ENCODE data around the gene VPS37C. TPM values are rescaled to one million over a fixed set of nuclear protein-coding genes. Genes with fewer than 3 reads are reported as not detected.
"Not testable (repeated sequence)": the region's sequence is repeated elsewhere in the genome, so short reads cannot be mapped to it uniquely, and the experiment has no call there.

The VPS37C gene
- total RNA-seq = 11.9 TPM

GRCh38 chr11:61161190-61162091 lies at the start of gene VPS37C:
Gene VPS37C, minus strand, starts transcription at chr11:61161426. Its CDS starts 22,597 bp downstream, at chr11:61138829.
- DNase-seq = peak; percentile 95

DNA sequence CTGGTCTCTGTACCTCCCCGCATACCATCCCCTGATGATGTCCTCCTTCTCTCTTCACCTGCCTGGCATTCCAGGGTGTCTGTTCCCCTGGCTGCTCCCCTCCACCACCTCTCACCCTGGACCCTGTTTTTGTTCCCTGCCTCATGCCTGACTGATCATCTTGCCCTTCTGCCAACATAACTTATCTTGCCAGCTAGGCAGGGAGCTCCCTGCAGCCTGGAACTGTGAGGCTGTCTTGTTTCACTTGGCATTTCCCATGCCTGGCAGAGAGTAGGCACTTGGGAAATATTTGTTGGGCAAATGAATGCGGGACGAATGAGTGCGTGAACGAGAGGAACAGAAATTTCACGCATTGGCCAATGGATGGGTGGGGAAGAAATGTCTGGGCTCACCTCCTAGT lies 49.4 kb upstream of the VPS37C start:
- not testable (repeated sequence) for DNase-seq

DNA sequence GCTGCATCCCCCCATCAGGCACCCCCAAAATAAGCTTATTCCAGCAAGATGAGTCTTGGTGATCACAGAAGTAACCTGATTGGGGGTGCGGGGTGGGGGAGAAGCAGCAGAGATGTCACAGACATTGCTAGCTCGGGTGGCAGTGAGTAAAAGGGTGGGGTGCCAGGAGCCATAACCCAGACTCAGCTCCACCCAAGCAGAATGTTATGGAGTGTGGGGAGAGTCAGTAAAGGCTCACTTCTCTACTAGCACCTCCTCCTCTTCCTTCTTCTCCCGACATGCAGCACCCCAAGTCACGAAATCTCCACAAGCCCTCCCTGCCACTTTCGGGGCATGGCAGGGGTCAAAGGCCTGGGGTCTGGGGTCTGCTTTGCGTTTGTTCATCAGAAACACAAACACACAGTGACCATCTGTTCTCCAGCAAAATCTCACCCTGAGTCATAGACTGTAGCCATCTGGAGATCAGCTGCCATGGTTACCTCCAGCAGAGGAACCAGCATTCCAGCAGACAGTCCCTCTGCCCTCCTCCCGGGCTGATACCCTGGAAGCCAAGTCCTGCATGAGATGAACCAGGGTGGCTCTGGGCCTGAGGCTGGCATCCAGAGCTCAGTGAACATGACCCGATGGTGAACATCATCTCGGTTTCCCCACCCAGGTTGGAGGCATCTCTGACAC lies 46.5 kb upstream of the VPS37C start:
- not testable (repeated sequence) for DNase-seq

DNA sequence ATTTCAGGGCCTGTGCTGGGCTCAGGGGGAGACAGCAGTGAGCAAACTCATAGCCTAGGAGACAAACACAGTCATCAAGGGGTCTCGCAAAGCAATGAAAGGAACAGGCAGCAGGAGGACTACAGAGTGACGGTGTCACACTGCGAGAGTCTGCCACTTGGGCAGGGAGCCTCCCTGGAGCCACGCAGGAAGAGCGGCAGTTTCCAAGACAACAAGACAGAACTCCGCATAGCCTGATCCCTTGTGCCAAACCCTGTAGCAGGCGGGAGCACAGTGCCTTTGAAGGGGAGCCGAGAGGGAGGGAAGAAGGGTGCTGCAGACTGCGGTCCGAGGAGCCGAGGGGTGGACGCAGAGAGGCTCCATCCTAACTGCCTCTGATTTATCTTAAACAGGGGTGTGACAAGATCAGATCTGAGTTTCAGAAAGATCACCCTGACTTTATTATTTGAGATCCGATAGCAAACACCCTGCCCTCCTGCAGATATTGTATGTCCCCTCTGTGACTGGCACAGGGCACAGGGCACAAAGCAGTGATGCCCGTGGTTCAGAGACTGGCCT lies 43.4 kb upstream of the VPS37C start:
- not testable (repeated sequence) for DNase-seq

GRCh38 chr11:61203873-61204272 lies 42.6 kb upstream of the VPS37C start:
- DNase-seq = not testable (repeated sequence)

DNA sequence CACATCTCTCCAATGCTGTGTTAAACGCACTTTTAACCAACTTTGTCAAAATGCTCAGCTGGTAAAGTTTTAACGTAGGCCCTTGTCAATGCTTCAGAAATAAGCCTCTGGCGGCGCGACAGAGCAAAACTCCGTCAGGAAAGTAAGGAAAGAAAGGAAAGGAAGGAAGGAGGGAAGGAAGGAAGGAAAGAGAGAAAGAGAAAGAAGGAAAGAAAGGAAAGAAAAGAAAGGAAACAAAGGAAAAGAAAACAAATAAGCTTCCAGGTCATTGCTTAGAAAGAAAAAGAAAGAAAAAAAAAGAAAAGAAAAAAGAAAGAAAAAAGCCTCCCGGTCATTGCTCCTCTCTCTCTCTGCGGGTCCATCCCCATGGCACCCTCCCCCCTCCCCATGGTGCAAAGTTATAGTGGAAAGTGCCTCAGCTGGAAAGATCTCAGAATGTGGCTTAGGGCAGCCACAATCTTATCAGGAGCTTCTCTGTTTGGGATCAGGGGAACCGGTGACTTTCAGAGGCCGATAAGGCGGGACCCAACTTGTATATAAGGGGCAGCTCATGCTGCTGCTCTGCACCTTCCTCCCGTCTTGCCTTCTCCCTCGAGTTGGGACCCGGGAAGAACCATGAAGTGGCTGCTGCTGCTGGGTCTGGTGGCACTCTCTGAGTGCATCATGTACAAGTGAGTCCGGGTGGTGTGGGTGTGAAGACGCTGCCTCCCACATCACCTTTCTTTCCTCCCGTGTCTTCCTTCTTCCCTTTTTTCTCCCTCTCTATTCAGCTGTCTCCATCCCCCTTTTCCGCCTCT lies 41.9 kb upstream of the VPS37C start, which contains the start of gene PGA3:
PGA3 (plus strand) TSS at position 566 of the 797 bp plus-strand sequence; CDS start at position 616, 50 bp downstream.
- not testable (repeated sequence) for DNase-seq

DNA sequence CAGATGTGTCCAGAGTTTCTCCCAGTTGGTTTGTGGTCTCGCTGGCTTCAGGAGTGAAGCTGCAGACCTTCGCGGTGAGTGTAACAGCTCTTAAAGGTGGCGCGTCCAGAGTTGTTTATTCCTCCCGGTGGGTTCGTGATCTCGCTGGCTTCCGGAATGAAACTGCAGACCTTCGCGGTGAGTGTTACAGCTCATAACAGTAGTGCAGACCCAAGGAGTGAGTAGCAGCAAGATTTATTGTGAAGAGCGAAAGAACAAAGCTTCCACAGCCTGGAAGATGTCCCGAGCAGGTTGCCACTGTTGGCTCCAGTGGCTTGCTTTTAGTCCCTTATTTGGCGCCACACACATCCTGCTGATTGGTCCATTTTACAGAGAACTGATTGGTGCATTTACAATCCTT lies 40.2 kb upstream of the VPS37C start:
- no peak for DNase-seq

DNA sequence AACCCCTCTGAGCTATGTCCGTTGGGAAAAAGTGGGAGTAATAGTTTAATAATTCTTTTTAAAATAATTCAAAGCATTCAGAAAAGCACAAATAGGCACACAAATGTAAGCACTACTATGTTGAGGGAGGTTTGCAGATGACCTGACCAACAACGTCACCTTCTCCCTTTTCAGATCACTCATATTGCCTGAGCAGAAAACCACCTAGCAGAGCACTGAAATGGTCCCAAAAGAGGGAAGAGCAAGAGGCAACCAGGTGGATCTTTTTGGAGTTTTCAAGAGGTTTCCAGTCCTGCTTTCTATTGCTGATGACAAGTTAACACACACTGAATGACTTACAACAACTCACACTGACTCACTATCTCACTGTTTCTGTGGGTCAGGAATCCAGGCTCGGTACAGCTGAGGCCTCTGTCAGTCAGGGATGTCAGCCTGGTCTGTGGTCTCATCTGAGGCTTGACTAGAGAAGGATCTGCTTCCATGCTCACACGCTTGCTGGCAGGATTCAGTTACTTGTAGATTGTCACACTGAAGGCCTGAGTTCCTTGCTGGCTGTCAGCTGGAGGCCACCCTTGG lies 37.8 kb upstream of the VPS37C start:
- no peak for DNase-seq

DNA sequence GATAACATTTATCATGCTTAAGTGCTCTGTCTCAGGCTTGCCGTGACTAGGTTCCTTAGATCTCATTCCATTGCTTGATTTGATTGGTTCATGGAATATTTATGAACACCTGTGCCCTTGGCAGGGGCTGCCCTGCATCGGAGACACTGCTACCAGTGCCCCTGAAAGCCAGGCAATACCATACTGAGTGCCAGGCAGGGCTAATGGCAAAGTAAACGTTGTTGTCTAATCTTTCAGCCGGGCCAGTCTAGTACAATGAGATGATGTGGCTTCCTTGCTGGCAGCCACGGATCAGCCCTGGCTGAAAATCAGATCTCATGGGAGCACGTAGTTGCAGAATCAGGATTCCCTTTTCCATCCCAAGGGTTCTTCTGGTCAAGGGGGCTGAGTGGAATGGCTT lies 37.1 kb upstream of the VPS37C start:
- DNase-seq = no peak

DNA sequence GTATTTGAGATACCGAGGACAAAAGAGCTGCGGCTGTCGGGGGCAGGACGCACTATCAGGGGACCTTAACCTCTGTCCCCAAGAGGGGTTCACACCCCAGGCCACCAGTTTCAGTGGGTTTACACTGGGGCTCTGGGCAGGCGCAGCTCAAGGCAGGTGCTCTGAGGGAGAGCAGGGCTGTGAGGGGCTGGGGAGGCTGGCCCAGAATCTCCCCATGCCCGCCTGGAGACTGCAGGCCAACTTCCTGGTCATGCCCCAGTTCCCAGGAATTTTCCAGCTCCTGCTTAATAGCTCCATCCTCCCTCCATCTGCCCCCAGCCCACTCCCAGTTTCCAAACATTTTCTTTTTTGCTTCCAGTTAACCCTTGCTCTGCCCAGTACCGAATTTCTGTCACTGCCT lies 34.5 kb upstream of the VPS37C start:
- DNase-seq = no peak

DNA sequence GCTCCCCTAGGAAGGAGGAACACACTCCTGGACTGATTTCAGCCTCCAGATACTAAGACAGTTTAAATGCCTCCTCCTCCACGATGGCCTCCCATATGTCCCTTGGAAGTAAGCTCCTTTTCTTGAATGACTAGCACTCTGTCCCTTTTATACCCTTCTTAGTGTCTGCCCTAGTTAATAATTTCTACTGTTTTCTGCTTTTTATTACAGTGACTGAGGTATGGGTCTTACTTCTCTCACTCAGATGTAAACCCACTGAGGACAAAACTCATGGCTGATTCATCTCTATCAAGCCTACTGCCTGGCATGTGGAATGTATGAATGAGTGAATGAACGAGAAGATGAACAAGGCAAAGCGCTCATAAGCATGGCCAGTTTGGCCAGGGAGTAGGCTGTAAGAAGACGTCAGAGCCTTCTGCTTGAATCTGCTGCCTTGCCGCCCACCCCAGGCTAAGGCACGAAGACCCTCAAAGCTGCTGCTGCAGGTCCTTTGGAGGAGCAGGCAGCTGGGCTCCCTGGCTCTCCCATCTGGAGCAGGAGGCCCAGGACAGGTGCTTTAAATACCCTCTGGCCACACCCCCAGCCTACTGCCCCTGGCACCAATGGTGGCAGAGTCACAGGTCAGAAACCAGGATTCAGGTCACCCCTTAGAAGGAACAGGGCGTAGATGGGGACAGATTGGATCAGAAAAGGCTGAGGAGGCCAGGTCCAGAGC lies 33.9 kb upstream of the VPS37C start:
- no peak for DNase-seq

GRCh38 chr11:61194169-61194671 lies 33.0 kb upstream of the VPS37C start:
- DNase-seq = no peak

GRCh38 chr11:61193596-61193995 lies 32.4 kb upstream of the VPS37C start:
- peak; percentile 37 for DNase-seq

DNA sequence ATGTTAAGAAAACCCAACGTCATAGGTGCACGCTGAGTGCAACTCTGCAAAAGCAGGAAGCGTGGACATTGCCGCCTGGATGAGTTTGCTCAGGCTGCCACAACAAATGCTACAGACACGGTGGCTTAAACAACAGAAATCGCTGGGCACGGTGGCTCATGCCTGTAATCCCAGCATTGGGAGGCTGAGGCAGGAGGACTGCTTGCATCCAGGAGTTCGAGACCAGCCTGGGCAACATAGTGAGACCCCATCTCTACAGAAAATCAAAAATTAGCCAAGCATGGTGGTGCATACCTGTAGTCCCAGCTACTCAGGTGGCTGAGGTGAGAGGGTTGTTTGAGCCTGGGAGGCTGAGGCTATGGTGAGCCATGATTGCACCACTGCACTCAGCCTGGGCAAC lies 28.7 kb upstream of the VPS37C start:
- DNase-seq = no peak

- peak; percentile 92 for DNase-seq
Measured at GRCh38 chr11:61187505-61188130, 26.4 kb upstream of the VPS37C start.

DNA sequence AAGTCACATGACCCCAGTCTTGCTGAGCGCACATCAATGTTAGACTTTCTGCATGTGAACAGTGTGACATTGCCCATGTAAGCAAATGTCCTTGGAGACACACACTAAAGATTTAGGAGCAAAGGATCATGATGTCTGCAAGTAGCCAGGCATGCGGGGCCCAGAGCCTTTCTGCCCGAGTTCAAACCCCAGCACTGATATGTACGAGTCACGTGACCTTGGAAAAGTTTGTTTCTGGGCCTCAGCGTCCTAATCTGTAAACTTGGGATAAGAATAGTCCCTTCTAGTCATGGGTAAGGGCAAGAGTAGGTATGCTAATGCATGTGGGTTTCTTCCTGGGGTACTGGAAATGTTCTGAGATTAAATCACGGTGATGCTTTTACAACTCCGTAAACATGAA lies 25.3 kb upstream of the VPS37C start:
- DNase-seq = no peak

DNA sequence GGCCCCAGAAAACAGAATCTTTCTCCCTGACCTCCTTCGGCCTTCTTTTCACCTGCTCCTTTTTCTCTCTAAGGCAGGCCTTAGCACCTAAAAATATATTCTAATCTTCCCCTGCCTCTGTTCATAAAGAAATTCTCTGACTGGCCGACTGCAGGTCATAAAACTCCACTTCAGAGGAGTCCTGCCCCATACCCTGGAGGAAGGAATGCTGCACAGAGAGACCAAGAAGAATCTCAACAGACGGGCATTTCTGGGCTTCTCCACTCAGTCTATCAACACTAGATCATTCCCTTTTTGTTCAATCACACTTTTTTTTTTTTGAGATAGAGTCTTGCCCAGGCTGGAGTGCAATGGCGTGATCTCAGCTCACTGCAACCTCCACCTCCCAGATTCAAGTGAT lies 22.4 kb upstream of the VPS37C start:
- no peak for DNase-seq

DNA sequence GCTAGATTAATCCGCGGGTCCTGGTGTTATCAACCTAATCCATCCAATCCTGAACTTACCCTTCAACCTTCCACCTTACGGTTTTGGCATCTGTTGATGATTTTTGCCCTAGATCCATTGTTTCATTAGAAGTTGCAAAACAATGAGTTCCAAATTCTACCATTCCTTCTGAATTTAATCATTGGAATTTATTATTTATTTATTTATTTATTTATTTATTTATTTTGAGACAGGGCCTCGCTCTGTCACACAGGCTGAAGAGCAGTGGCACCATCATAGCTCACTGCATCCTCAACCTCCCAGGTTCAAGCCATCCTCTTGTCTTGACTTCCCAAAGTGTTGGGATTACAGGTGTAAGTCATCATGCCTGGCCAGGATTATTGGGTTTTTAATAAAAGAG lies 20.3 kb upstream of the VPS37C start:
- no peak for DNase-seq

- DNase-seq = not testable (repeated sequence)
Measured at GRCh38 chr11:61180205-61180604, 19.0 kb upstream of the VPS37C start.

DNA sequence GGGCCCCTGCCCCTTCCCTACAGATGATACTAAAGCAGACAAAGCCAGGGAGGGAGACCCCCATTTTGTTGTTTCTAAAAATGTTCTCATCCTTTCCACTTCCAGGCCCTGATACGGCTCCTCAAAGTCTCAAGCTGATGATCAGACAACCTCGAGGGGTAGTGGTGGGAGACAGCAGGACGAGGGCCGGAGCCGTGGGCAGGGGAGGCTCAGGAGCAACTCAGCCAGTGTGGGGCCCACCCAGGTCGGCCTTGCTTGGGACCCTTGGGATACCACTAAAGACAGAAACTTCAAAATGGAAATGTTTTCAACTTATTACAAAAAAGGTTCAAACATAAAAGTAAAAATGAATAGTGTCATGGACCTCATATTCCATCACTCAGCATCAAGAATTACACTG lies 15.2 kb upstream of the VPS37C start:
- DNase-seq = no peak

All from tongue (tissue), 2 donors.